ENCODE results near the gene LRRC56. TPM values are rescaled to one million over a fixed set of nuclear protein-coding genes. Genes with fewer than 3 reads are reported as not detected.

The LRRC56 gene
- total and polyA plus RNA-seq, 2 of the 13 experiments (the other 11 are each of a cell fraction or from before 2014, with no cell fraction given) = 0.11 to 0.29 TPM

- Histone ChIP-seq H3K4me1 (ENCODE audit: insufficient read depth, low read length) (no peaks in the 10 kb centered on the region), H3K4me2 (ENCODE audit: low read depth, low read length) (no peak overlapping the region), H3K27me3 (ENCODE audit: control insufficient read depth in 1 of 2, insufficient read depth in 2 of 2, low read length in 2 of 2) (no peaks in the 10 kb centered on the region), H2AFZ (ENCODE audit: low read length) (no peak overlapping the region), H3K9ac (ENCODE audit: insufficient read depth, low read depth, low read length) (no peak overlapping the region), H3K4me3 (replicated peaks in 1 of 3; ENCODE audit: insufficient read depth in 1 of 3, low read depth in 2 of 3, low read length in 3 of 3) (no peak overlapping the region), H3K79me2 (ENCODE audit: insufficient read depth, low read length) (peaks cover 2% of the 10 kb centered on the region), H3K36me3 (replicated peaks in 1 of 2; ENCODE audit: control insufficient read depth in 1 of 2, insufficient read depth in 2 of 2, low read length in 2 of 2) (peaks cover 42 to 62% of the 10 kb centered on the region in 2 experiments), H4K20me1 (ENCODE audit: insufficient read depth, low read length) (no peaks in the 10 kb centered on the region), H3K27ac (ENCODE audit: extremely low read length, insufficient read depth, low read length) (no peak overlapping the region), H3K9me3 (ENCODE audit: low read length) (no peaks in the 10 kb centered on the region)
- FAIRE-seq (no peak), ATAC-seq (peak; percentile 8; the same call in 1 of the 3 replicates), DNase-seq (ENCODE audit: low spot score) (no peak)
- POLR2A ChIA-PET = interaction anchor here (1.2 kb wide), 1 partner anchor 9 kb away, joined by 3 read pairs; the partner anchor contains the start of gene RNH1
- no peak for TF ChIP-seq ZNF296 (CRISPR knock-in tag; conservative IDR thresholded peaks at IDR 0.05)
- TF ChIP-seq HNRNPLL (IDR thresholded peaks at IDR 0.05; ENCODE audit: low read depth, low read length, poor library complexity, severe bottlenecking) = peak; percentile 46
- no TSS peak for BruUV-seq (replicated peaks)
- 97% methylated on average over 31 of the region's 31 CpGs for WGBS (ENCODE audit: low lambda C conversion rate)
- in situ Hi-C loops (cut with HindIII; ENCODE audit: extremely low pct_ligation_motif_present, low pct_unique_long_range_greater_than_20kb) = no loop called here
- CTCF ChIA-PET (ENCODE audit: low intra/inter-chr PET ratio, low total read pairs) = no interaction called here
- intact Hi-C loops (cut with micrococcal nuclease; ENCODE audit: unreplicated experiment) = no loop called here
Measured at GRCh38 chr11:497565-498296, 39.6 kb upstream of the LRRC56 start.

- DNase-seq (ENCODE audit: low spot score) (no peak), FAIRE-seq (no peak), ATAC-seq (no peak)
- Histone ChIP-seq H2AFZ (ENCODE audit: low read length) (no peak overlapping the region), H3K4me2 (ENCODE audit: low read depth, low read length) (no peak overlapping the region), H3K27me3 (ENCODE audit: control insufficient read depth in 1 of 2, insufficient read depth in 2 of 2, low read length in 2 of 2) (no peaks in the 10 kb centered on the region), H3K4me1 (ENCODE audit: insufficient read depth, low read length) (no peaks in the 10 kb centered on the region), H3K27ac (ENCODE audit: extremely low read length, insufficient read depth, low read length) (no peak overlapping the region), H4K20me1 (ENCODE audit: insufficient read depth, low read length) (no peaks in the 10 kb centered on the region), H3K9ac (ENCODE audit: insufficient read depth, low read depth, low read length) (no peak overlapping the region), H3K9me3 (ENCODE audit: low read length) (no peaks in the 10 kb centered on the region), H3K4me3 (replicated peaks in 1 of 3; ENCODE audit: insufficient read depth in 1 of 3, low read depth in 2 of 3, low read length in 3 of 3) (no peak overlapping the region), H3K79me2 (ENCODE audit: insufficient read depth, low read length) (peaks cover 6% of the 10 kb centered on the region), H3K36me3 (replicated peaks in 1 of 2; ENCODE audit: control insufficient read depth in 1 of 2, insufficient read depth in 2 of 2, low read length in 2 of 2) (peaks cover 42 to 62% of the 10 kb centered on the region in 2 experiments)
- in situ Hi-C loops (cut with HindIII; ENCODE audit: extremely low pct_ligation_motif_present, low pct_unique_long_range_greater_than_20kb) = no loop called here
- ChIA-PET CTCF (ENCODE audit: low intra/inter-chr PET ratio, low total read pairs) (no interaction called here), POLR2A (interaction anchor here (1.2 kb wide), 1 partner anchor 8 kb away, joined by 3 read pairs; the partner anchor contains the start of gene RNH1)
- TF ChIP-seq RBFOX2 (IDR thresholded peaks at IDR 0.05; ENCODE audit: low read depth, low read length) (peak; percentile 41; the same call in 1 of the 2 replicates), CERS6 (CRISPR knock-in tag; IDR thresholded peaks at IDR 0.05) (no peak), DR1 (CRISPR knock-in tag; IDR thresholded peaks at IDR 0.05) (no peak), AGO2 (optimal IDR thresholded peaks at IDR 0.05; ENCODE audit: low read depth, low read length) (peak; percentile 72), RFXANK (CRISPR knock-in tag; IDR thresholded peaks at IDR 0.05) (no peak), DMAP1 (CRISPR knock-in tag; IDR thresholded peaks at IDR 0.05) (no peak), MXI1 (IDR thresholded peaks at IDR 0.05; ENCODE audit: borderline replicate concordance, low read depth, low read length) (no peak)
- BruUV-seq (replicated peaks) = no TSS peak
- 99% methylated on average over 14 of the region's 39 CpGs for WGBS (ENCODE audit: low lambda C conversion rate)
- intact Hi-C loops (cut with micrococcal nuclease; ENCODE audit: unreplicated experiment) = no loop called here
Measured at GRCh38 chr11:498297-499181, 38.8 kb upstream of the LRRC56 start.
